ENCODE measurements around the gene SLC6A17.

SLC6A17 gene

DNA sequence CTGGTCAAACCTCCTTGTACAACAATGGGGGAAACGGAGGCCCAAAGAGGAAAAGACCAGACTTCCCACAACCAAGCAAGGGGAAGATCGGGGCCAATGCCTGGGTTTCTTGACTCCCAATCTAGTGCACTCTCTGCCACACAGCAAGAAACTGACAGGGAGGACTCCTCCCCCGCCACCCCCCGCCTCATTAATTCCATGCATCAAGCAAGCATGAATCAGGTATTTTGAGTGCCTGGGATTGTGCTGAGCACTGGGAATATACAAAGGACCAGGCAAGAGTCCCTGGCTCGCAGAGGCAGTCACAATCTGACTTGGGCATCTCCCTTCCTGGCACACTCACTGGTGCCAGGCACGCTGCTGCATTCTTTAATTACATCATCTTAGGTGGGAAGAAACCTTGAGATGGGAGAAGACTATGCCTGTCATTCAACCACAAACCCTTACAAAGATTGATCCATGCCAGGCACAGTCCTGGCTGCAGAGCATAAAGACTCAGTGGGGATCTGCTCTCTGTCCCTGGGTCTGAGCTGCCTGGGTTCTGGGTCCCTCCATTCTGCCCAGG is 55.4 kb downstream of the SLC6A17 start:
- no peak for ATAC-seq

DNA sequence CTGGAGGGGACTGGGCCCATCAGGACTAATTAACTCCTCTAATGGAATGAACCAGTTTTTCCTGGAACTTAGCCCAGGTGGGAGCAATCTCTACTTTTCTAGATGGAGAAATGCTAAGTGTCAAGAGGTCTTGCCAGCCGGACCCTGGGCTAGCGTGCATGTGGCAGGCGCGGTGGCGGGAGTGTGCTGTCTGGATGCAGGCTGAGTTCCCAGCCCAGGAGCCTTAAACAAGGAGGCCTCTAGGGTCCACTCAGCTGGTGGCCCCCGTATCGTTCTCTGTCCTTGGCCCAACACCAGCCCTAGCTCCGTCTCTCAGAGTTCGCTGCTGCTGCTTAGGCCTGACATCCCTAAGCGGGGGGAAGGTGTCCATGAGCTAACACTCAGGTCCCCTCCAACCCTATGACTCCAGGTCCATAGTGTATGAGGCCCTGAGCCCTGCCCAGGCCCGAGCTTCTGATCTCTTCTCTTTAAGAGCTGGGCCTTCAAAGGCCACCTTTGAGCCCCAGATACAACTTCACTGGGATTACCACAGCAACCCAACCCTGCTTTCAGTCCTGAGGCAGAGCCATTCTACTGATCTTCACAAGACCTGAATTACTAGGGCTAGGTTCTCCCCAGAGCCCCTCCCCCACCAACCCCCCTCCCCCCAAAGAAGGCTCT is 56.1 kb downstream of the SLC6A17 start:
- ATAC-seq, result no peak

DNA sequence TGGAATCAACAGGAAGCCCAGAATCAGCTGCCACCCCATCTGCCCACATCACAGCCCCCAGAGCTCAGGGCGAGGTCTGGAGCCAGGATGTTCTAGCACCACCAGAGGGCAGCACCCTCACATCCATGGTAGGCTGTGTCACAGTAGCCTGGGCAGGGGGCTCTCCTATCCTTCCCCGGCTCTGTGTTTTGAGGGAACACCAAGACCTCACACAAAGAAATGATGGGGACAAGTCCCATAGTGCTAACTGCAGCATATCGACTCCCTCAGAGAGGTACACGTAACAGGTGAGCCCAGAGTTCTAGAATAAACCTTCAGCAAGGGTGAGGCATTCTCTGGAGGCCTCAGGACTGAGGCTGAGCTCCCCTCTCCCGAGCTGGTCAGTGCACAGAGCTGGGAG is 57.5 kb downstream of the SLC6A17 start:
- ATAC-seq, result peak in 1 of 2 donors; percentile 25

DNA sequence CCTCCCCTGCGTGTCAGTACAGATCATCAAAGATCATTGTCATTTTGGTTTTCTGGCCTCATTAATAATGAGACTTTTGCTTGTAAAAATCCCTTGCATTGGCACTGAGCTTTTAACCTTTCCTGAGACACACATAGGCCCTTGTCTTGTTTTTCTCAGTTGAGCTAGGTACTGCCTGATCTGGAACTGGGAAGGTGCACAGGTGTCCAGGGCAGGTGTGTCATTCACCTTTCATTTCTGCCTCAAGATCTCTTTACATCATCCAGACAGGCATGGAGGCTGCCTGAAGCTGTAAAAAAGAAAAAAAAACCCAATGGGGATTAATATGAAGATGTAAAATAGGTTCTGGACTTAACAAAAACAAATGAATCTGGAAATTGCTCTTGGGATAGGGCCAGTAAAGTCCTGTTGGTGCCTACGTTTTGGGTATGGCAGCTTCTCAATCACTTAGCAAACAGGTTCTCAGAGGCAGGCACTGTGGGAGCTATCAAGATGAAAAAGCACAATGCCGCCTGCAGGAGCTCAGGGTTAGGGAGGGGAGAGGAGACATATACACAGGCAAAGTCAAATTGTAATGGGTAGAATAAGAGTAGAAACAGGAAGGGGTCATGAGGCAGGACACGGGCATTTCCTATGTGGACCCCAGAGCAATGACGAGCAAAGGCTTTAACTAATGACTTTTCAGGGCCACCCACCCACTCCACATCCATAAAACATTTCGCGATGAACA is 58.8 kb downstream of the SLC6A17 start:
- no peak for ATAC-seq

GRCh38 chr1:110209715-110210603 is 59.7 kb downstream of the SLC6A17 start, which contains the start of gene KCNC4:
TSS of gene KCNC4 (plus strand) at chr1:110210314. CDS start at chr1:110211500, 1,186 bp downstream.
- ATAC-seq, result peak; percentile 93

DNA sequence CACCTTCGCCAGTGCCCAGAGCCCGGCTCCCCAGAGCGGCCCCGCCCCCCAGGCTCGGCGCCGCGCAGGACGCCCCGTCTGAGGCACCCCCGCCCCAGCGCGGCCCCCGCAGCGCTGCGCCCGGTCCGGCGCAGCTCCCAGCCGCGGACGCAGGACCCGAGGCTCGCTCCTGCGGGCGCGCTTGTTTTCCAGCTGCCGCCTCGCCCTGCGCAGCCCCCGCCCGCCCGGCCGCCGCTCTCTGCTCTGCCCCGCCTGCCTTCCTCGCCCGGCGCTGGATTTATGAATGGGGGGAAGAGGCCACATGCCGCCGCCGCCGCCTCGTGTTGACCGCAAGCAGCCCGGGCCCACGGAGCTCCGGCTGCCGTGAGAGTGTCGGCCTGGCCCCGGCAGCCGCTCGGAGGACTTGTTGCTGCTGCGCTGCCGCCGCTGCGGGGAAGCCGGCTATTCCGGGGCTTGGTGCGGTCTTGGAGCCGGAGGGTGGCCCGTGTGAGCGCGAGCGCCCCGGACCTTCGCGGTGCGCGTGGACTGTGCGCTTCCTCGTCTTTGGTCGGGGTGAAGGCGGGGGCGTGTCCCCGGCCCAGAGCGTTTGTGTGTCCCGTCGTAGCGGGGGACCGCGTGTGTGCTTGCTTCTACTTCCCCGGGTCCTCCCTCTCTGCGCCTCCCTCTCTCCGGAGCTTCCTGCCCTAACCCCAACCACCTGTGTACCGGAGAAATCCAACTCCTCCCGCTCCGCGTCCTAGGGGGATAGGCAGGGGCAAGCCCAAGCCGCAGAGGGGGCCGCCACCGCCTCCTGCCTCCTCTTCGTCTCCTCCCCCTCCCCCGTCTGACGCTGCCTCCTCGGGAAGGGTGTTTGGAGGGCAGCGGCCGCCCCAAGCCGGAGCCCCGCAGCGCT is 60.6 kb downstream of the SLC6A17 start:
- peak; percentile 6 to 11 for ATAC-seq

- ATAC-seq, result no peak
These were observed 61.3 kb downstream of the SLC6A17 start for GRCh38 chr1:110211496-110212168.

- ATAC-seq, result no peak
These were observed 62.2 kb downstream of the SLC6A17 start for GRCh38 chr1:110212169-110213142.

- no peak for ATAC-seq
These were observed 62.8 kb downstream of the SLC6A17 start for GRCh38 chr1:110213143-110213540.

GRCh38 chr1:110214454-110215404 is 64.4 kb downstream of the SLC6A17 start:
- ATAC-seq, result no peak

DNA sequence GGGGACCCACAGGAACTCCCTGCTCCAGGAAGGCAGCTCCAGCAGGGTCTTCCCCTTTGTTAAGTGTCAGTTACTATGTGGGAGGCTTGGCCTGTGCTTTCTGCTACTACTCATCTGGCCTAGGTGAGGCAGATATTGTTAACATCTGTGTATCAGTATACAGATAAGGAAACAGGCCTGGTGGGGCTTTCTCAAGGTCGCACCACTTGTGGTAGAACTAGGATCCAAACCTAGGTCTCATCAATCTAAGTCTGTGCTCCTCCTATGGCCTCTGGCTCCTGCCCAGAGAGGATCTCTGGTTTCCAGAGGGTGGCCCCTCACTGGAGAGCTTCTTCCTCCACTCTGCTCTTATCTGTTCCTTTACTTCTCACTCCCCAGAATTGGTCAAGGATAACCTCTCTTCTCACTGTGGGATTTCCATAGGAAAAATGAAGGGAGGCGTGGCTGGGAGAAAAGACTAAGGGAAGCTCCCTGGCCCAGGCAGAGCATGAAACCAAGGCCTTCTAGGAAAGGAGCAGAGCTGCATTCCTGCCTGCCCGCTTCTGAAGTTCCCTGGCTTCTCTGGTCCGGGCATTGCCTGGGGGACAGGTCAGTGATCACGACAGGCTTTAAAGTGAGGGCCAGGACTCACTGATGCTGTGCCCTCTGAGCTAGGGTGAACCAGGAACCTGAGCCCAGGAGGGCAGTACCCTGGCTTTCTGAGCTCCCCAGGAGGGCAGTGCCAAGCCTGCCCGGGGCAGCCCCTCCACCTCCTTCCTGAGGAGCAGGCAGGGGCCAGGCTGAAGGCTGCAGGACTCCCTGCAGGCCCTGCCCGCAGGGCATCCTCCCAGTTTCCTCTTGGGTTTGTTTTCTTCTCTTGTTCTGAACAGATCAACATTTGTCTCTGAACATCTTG is 65.6 kb downstream of the SLC6A17 start:
- no peak for ATAC-seq

GRCh38 chr1:110216844-110217444 is 66.7 kb downstream of the SLC6A17 start:
- no peak for ATAC-seq

DNA sequence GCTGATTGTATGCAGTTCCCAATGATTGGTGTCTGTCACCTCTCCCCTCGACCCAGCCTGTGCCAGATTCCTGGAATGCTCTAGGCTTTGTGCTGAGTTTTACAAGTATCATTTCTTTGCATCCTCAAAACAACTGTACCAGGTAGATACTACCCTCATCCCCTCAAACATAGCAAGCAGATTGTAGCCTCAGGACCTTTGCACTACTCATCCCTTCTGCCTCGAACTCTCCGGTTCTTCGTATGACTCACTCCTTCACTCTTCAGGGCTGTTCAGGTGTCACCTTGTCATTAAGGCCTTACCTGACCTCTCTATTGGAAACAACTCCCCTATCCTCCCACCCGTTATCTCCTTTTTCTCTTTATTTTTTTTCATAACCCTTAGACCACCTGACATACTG is 67.8 kb downstream of the SLC6A17 start:
- no peak for ATAC-seq

GRCh38 chr1:110218739-110219138 is 68.4 kb downstream of the SLC6A17 start:
- ATAC-seq, result no peak

GRCh38 chr1:110220324-110220723 is 70.0 kb downstream of the SLC6A17 start:
- no peak for ATAC-seq

DNA sequence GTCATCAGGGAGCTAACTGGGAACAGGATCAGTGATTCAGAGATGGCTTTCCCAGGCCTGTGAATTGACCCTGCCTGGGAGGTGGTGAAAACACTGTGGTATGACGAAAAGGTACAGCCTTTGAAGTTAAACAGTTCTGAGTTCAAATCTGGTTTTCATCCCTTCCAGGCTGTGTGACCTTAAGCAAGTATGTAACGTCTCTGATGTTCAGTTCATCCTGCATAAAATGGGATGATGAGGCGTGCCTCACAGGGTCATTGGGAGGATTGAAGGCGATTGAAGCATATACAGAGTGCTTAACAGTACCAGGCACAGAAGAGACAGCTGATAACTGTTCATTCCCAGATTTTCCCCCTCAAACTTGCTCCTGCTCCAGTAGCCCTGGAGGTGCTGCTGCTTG is 70.8 kb downstream of the SLC6A17 start:
- no peak for ATAC-seq

DNA sequence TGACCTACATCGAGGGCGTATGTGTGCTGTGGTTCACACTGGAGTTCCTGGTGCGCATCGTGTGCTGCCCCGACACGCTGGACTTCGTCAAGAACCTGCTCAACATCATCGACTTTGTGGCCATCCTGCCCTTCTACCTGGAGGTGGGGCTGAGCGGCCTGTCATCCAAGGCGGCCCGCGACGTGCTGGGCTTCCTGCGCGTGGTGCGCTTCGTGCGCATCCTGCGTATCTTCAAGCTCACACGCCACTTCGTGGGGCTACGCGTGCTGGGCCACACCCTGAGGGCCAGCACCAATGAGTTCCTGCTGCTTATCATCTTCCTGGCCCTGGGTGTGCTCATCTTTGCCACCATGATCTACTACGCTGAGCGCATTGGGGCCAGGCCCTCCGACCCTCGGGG is 72.8 kb downstream of the SLC6A17 start:
- no peak for ATAC-seq

All from activated CD4-positive, CD25-positive, alpha-beta regulatory T cell treated with anti-CD3 and anti-CD28 coated beads, Interleukin-2, amount 50 U/mL, for 24 hours (primary cell).